PC-3 (cell line): ENCODE data around the gene WIPF1. TPM values are rescaled to one million over a fixed set of nuclear protein-coding genes. Genes with fewer than 3 reads are reported as not detected.

Experiments used
- ATAC-seq: fragments of 200-7000 bp; cut with Tn5 transposase; 2 replicates; pipeline ENCODE4 v1.9.1; 2020; ENCODE audit warnings: mild to moderate bottlenecking, moderate library complexity
- BruUV-seq: library from RNA; stranded (reverse); fragments of 400-500 nt; replicated peaks from 2 replicates; lab custom pipeline; 2021; lab: Mats Ljungman, UMichigan
- CTCF ChIA-PET: fragments of 300-600 bp; sonication (Branson Sonifier 250); formaldehyde crosslinking; loops from one replicate; lab custom pipeline; 2022; ENCODE audit warnings: antibody characterized with exemption; lab: Charles Lee
- POLR2A ChIA-PET: fragments of 300-600 bp; sonication (Branson Sonifier 250); formaldehyde crosslinking; loops from one replicate; lab custom pipeline; 2022; ENCODE audit warnings: antibody characterized with exemption; ENCODE audit not compliant: unreplicated experiment; lab: Charles Lee
- DNase-seq: peaks from one replicate; pipeline ENCODE4 v3.0.0-alpha.2; 2015
- H2AFZ ChIP-seq: fragments of 300-600 bp; sonication (generic); 2 replicates; pipeline ENCODE4 v1.6.0; 2016; ENCODE audit warnings: antibody characterized with exemption, low read length
- H3F3A ChIP-seq: fragments of 300-600 bp; sonication (generic); one replicate; pipeline ENCODE4 v1.6.0; 2017; ENCODE audit warnings: antibody characterized with exemption, low read length, control low read depth, mild to moderate bottlenecking; ENCODE audit not compliant: unreplicated experiment
- H3K27ac ChIP-seq: fragments of 300-600 bp; sonication (generic); 2 replicates; pipeline ENCODE4 v1.5.1; 2016; ENCODE audit warnings: mild to moderate bottlenecking, low read length
- H3K27me3 ChIP-seq: fragments of 300-600 bp; sonication (generic); 2 replicates; pipeline ENCODE4 v1.6.1; 2016; ENCODE audit warnings: low read length, mixed read lengths
- H3K36me3 ChIP-seq: fragments of 300-600 bp; sonication (generic); 2 replicates; pipeline ENCODE4 v1.6.1; 2016; ENCODE audit warnings: low read depth, mixed run types, low read length, mixed read lengths
- H3K4me1 ChIP-seq: fragments of 300-600 bp; sonication (generic); 2 replicates; pipeline ENCODE4 v1.5.1; 2016; ENCODE audit warnings: low read length; ENCODE audit not compliant: insufficient read depth
- H3K4me2 ChIP-seq: fragments of 300-600 bp; sonication (generic); 2 replicates; pipeline ENCODE4 v1.6.0; 2016; ENCODE audit warnings: low read length
- H3K4me3 ChIP-seq: fragments of 300-600 bp; sonication (generic); 2 replicates; pipeline ENCODE4 v1.5.1; 2016; ENCODE audit warnings: mild to moderate bottlenecking, low read length, mixed read lengths
- H3K79me2 ChIP-seq: fragments of 300-600 bp; sonication (generic); 2 replicates; pipeline ENCODE4 v1.6.1; 2017; ENCODE audit warnings: low read length, mixed read lengths
- H3K9ac ChIP-seq: fragments of 300-600 bp; sonication (generic); 2 replicates; pipeline ENCODE4 v1.6.0; 2016; ENCODE audit warnings: mild to moderate bottlenecking, low read length
- H3K9me2 ChIP-seq: fragments of 300-600 bp; sonication (generic); replicated peaks from 2 replicates; pipeline ENCODE4 v1.6.1; 2016; ENCODE audit warnings: mixed run types, low read length, mixed read lengths
- H3K9me3 ChIP-seq: fragments of 300-600 bp; sonication (generic); 2 replicates; pipeline ENCODE4 v1.6.1; 2016; ENCODE audit warnings: low read length, mixed read lengths
- H4K20me1 ChIP-seq: fragments of 300-600 bp; sonication (generic); 2 replicates; pipeline ENCODE4 v1.6.1; 2016; ENCODE audit warnings: low read length, mixed read lengths
- CTCF ChIP-seq: fragments of 300-600 bp; sonication (generic); conservative IDR thresholded peaks from 2 replicates; pipeline ENCODE4 v1.5.1; 2017; ENCODE audit warnings: antibody characterized with exemption, low read depth, mild to moderate bottlenecking, low read length
- EZH2 ChIP-seq: fragments of 300-600 bp; sonication (generic); IDR thresholded peaks from one replicate; pipeline ENCODE4 v1.6.1; 2017; ENCODE audit warnings: antibody characterized with exemption, mild to moderate bottlenecking, low read length; ENCODE audit not compliant: unreplicated experiment
- EZH2phosphoT487 ChIP-seq: fragments of 300-600 bp; sonication (generic); IDR thresholded peaks from 2 replicates; pipeline ENCODE4 v1.6.1; 2018; ENCODE audit warnings: mild to moderate bottlenecking, antibody characterized with exemption, low read length, borderline replicate concordance
- intact Hi-C: fragments of 100-400 bp; cut with micrococcal nuclease; formaldehyde crosslinking; loops from 2 replicates; pipeline ENCODE4 v1.9.0; 2023
- total RNA-seq: library from RNA; depleted of rRNA; stranded (reverse); fragments of >200 nt; gene quantifications from 2 replicates; pipeline ENCODE4 v1.2.3, GENCODE V29; 2014

WIPF1 gene
- total RNA-seq, 1 experiment from 2014 or later: 0.29 TPM

- Histone ChIP-seq H3K36me3 (no peaks in the 10 kb centered on the region), H3K4me2 (no peak overlapping the region), H3K9ac (no peak overlapping the region), H3F3A (no peaks in the 10 kb centered on the region), H4K20me1 (no peaks in the 10 kb centered on the region), H3K79me2 (no peaks in the 10 kb centered on the region), H3K9me2 (no peaks in the 10 kb centered on the region), H3K27ac (no peak overlapping the region), H3K4me3 (no peak overlapping the region), H2AFZ (no peak overlapping the region), H3K27me3 (no peaks in the 10 kb centered on the region), H3K9me3 (no peaks in the 10 kb centered on the region), H3K4me1 (peaks cover 36% of the 10 kb centered on the region)
- intact Hi-C loops: no loop called here
- TF ChIP-seq EZH2phosphoT487 (no peak), EZH2 (no peak), CTCF (no peak)
- no TSS peak for BruUV-seq
- ATAC-seq (no peak), DNase-seq (no peak)
- ChIA-PET CTCF (no interaction called here), POLR2A (no interaction called here)
Measured at GRCh38 chr2:174595116-174595809, 2.3 kb downstream of the WIPF1 start.

GRCh38 chr2:174594456-174594855 is 3.1 kb downstream of the WIPF1 start:
- no peaks in the 10 kb centered on the region for H3F3A ChIP-seq
- intact Hi-C loops: no loop called here
- no peak for ATAC-seq
- no peak overlapping the region for H3K27ac ChIP-seq
- no peaks in the 10 kb centered on the region for H3K9me2 ChIP-seq
- no peaks in the 10 kb centered on the region for H4K20me1 ChIP-seq
- TF ChIP-seq CTCF (no peak), EZH2 (no peak), EZH2phosphoT487 (no peak)
- no peak for DNase-seq
- no peaks in the 10 kb centered on the region for H3K9me3 ChIP-seq
- H3K9ac ChIP-seq: no peak overlapping the region
- ChIA-PET POLR2A (no interaction called here), CTCF (no interaction called here)
- H3K27me3 ChIP-seq: no peaks in the 10 kb centered on the region
- no peak overlapping the region for H2AFZ ChIP-seq
- H3K4me2 ChIP-seq: no peak overlapping the region
- no peaks in the 10 kb centered on the region for H3K36me3 ChIP-seq
- peaks cover 36% of the 10 kb centered on the region for H3K4me1 ChIP-seq
- no TSS peak for BruUV-seq
- no peaks in the 10 kb centered on the region for H3K79me2 ChIP-seq
- no peak overlapping the region for H3K4me3 ChIP-seq

- H3K79me2 ChIP-seq: no peaks in the 10 kb centered on the region
- H3K27ac ChIP-seq: peak overlapping the region; percentile 31
- intact Hi-C loops: no loop called here
- no peaks in the 10 kb centered on the region for H3K9me3 ChIP-seq
- DNase-seq (peak; percentile 40), ATAC-seq (peak; percentile 59)
- ChIA-PET POLR2A (interaction anchor here (0.6 kb wide), 1 partner anchor 1922 kb away, joined by 3 read pairs; no protein-coding TSS in a partner anchor), CTCF (interaction anchor here (0.6 kb wide), 1 partner anchor 41 kb away, joined by 4 read pairs; no protein-coding TSS in a partner anchor)
- H3K9me2 ChIP-seq: no peaks in the 10 kb centered on the region
- H2AFZ ChIP-seq: peak overlapping the region; percentile 83
- H3K36me3 ChIP-seq: no peaks in the 10 kb centered on the region
- no peak overlapping the region for H3K4me3 ChIP-seq
- peak overlapping the region; percentile 40 for H3K4me2 ChIP-seq
- no peaks in the 10 kb centered on the region for H3K27me3 ChIP-seq
- peak overlapping the region; percentile 19; the same call in 1 of the 2 replicates for H3K9ac ChIP-seq
- BruUV-seq: no TSS peak
- no peaks in the 10 kb centered on the region for H3F3A ChIP-seq
- H4K20me1 ChIP-seq: no peaks in the 10 kb centered on the region
- H3K4me1 ChIP-seq: peaks cover 36% of the 10 kb centered on the region
- TF ChIP-seq EZH2 (no peak), CTCF (no peak), EZH2phosphoT487 (no peak)
Measured at GRCh38 chr2:174593574-174594203, 3.9 kb downstream of the WIPF1 start.
